Measurements from ENCODE around the gene CRACR2A.

The CRACR2A gene

DNA sequence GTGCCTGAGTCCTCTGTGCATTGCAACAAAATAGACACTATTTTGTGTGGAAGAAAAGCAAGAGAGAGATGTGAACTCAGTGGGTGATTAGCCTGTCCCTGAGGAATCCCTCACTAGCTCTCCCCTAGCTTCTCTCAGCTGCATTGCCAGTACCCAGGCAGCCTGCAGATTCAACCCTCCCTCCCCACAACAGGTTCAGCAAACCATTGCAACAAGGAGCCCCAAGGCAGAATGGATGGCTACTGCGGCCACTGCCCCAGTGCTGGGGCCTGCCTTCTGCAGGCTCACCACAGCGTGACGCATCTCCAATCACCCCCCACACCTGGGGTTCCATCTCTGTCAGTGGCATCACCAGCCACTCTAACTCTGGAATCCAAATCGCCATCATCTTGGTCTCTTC lies 2.3 kb downstream of the CRACR2A start:
- no peak for TF ChIP-seq SIN3A (IDR thresholded peaks at IDR 0.05; ENCODE audit: borderline replicate concordance, insufficient read depth, low read length)

DNA sequence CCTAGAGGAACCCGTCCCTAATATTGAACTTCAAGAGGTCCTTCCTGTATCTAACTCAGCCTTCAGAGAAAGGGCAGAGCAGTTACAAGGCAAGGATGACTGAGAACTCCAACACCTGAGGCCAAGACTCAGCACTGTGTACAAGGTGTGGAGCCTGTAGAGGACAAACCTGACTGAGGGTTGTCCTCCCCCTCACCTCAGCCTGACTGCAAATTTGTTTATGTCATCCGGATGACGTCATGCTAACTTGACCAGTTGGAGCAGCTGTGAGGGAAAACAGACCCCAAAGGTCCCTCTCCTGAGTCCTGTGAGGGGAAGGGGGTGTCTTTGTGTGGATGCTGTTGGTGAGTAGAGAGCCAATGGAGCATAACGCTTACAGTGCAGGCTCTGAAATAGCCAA lies 4.3 kb downstream of the CRACR2A start:
- no peak for TF ChIP-seq POLR2AphosphoS5 (IDR thresholded peaks at IDR 0.05; ENCODE audit: low read depth, low read length)
- TF ChIP-seq TAF1 (IDR thresholded peaks at IDR 0.05; ENCODE audit: borderline replicate concordance, insufficient read depth, low read length): no peak
- TF ChIP-seq FOXP2 (optimal IDR thresholded peaks at IDR 0.05; ENCODE audit: borderline replicate concordance, extremely low read depth, extremely low read length, insufficient read depth): no peak
- TF ChIP-seq, protein P1, sequence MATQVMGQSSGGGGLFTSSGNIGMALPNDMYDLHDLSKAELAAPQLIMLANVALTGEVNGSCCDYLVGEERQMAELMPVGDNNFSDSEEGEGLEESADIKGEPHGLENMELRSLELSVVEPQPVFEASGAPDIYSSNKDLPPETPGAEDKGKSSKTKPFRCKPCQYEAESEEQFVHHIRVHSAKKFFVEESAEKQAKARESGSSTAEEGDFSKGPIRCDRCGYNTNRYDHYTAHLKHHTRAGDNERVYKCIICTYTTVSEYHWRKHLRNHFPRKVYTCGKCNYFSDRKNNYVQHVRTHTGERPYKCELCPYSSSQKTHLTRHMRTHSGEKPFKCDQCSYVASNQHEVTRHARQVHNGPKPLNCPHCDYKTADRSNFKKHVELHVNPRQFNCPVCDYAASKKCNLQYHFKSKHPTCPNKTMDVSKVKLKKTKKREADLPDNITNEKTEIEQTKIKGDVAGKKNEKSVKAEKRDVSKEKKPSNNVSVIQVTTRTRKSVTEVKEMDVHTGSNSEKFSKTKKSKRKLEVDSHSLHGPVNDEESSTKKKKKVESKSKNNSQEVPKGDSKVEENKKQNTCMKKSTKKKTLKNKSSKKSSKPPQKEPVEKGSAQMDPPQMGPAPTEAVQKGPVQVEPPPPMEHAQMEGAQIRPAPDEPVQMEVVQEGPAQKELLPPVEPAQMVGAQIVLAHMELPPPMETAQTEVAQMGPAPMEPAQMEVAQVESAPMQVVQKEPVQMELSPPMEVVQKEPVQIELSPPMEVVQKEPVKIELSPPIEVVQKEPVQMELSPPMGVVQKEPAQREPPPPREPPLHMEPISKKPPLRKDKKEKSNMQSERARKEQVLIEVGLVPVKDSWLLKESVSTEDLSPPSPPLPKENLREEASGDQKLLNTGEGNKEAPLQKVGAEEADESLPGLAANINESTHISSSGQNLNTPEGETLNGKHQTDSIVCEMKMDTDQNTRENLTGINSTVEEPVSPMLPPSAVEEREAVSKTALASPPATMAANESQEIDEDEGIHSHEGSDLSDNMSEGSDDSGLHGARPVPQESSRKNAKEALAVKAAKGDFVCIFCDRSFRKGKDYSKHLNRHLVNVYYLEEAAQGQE (IDR thresholded peaks at IDR 0.05; ENCODE audit: insufficient read depth in 1 of 2, low read depth in 2 of 2, low read length in 2 of 2): no peak

DNA sequence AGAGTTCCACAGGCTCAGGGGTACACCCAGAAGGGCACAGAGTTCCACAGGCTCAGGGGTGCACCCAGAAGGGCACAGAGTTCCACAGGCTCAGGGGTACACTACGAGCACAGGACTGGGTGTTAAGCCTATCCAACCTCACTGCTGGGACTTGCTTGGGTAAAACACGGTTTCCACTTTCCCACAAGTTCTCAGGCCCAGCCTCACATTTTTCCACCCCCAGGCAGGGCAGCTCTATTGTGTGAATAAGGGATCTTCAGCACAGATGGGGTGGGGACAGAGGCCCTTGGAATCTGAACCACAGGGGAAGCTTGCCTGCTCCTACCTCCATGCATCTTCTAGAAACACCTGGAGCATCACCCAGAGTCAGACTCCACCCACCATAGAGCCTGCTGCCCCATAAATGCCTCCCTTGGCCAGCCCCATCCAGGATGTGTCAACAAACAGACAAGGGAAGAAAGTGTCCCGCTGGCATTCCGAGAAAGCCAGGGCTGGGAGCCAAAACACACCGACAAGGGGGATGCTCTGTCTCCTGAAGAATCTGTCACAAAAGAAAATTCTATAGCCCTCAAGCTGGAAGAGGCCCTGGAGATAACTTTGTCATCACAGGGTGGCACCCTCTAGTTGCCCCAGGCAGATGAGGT lies 4.8 kb downstream of the CRACR2A start:
- TF ChIP-seq TAF1 (IDR thresholded peaks at IDR 0.05; ENCODE audit: borderline replicate concordance, insufficient read depth, low read length) (no peak), SIN3A (IDR thresholded peaks at IDR 0.05; ENCODE audit: borderline replicate concordance, insufficient read depth, low read length) (no peak), FOXP2 (optimal IDR thresholded peaks at IDR 0.05; ENCODE audit: borderline replicate concordance, extremely low read depth, extremely low read length, insufficient read depth) (no peak), POLR2AphosphoS5 (IDR thresholded peaks at IDR 0.05; ENCODE audit: low read depth, low read length) (no peak)
- TF ChIP-seq, protein P1 (IDR thresholded peaks at IDR 0.05; ENCODE audit: insufficient read depth in 1 of 2, low read depth in 2 of 2, low read length in 2 of 2): no peak

DNA sequence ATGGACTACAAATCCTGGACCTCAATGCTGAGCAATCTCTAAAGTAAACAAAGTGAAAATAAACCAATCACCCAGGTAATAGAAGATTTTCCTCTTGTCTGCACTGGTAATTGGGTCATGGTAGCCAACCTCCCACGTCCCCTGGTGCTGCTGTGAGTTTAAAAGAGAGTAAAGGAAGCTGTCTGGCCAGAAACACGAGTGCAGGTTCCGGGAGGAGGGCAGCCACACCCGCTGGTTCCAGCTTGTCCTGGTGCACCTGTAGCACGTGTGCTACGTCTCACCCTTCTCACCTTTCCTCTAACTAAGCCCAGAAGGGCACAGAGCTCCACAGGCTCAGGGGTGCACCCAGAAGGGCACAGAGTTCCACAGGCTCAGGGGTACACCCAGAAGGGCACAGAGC lies 5.4 kb downstream of the CRACR2A start:
- TF ChIP-seq POLR2AphosphoS5 (IDR thresholded peaks at IDR 0.05; ENCODE audit: low read depth, low read length) (no peak), SIN3A (IDR thresholded peaks at IDR 0.05; ENCODE audit: borderline replicate concordance, insufficient read depth, low read length) (no peak), TAF1 (IDR thresholded peaks at IDR 0.05; ENCODE audit: borderline replicate concordance, insufficient read depth, low read length) (no peak), FOXP2 (optimal IDR thresholded peaks at IDR 0.05; ENCODE audit: borderline replicate concordance, extremely low read depth, extremely low read length, insufficient read depth) (no peak)
- TF ChIP-seq, protein P1 (IDR thresholded peaks at IDR 0.05; ENCODE audit: insufficient read depth in 1 of 2, low read depth in 2 of 2, low read length in 2 of 2): no peak

DNA sequence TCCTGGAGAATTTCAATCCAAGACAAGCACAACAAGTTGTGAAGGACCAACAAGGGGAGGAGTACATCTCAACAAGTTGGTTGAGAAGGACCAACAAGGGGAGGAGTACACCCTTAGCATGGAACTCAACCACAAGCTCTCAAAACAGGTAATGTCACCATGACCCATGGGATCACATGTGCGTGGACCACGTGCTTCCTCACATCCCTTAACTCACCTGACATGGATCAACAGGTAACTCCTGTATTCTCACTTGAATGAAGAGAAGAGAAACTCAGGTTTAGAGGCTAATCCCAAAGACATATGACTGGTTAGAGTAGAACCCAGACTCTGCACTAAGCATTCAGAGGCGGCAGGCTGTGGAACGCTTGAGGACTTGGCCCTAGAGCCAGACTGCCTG lies 6.2 kb downstream of the CRACR2A start:
- no peak for TF ChIP-seq FOXP2 (optimal IDR thresholded peaks at IDR 0.05; ENCODE audit: borderline replicate concordance, extremely low read depth, extremely low read length, insufficient read depth)
- no peak for TF ChIP-seq TAF1 (IDR thresholded peaks at IDR 0.05; ENCODE audit: borderline replicate concordance, insufficient read depth, low read length)
- TF ChIP-seq POLR2AphosphoS5 (IDR thresholded peaks at IDR 0.05; ENCODE audit: low read depth, low read length): no peak
- TF ChIP-seq, protein P1 (IDR thresholded peaks at IDR 0.05; ENCODE audit: insufficient read depth in 1 of 2, low read depth in 2 of 2, low read length in 2 of 2): no peak
- no peak for TF ChIP-seq SIN3A (IDR thresholded peaks at IDR 0.05; ENCODE audit: borderline replicate concordance, insufficient read depth, low read length)
